Ammon's horn (tissue), 1 donor: ENCODE measurements around the gene ADAMTS12.

Experiments used
- DNase-seq: peaks from one replicate; pipeline ENCODE4 v3.0.0-alpha.2; 2016; ENCODE audit warnings: low spot score

Gene ADAMTS12

GRCh38 chr5:33800241-33800950 is 91.4 kb downstream of the ADAMTS12 start:
- DNase-seq, result no peak

GRCh38 chr5:33795496-33795895 is 96.3 kb downstream of the ADAMTS12 start:
- no peak for DNase-seq

DNA sequence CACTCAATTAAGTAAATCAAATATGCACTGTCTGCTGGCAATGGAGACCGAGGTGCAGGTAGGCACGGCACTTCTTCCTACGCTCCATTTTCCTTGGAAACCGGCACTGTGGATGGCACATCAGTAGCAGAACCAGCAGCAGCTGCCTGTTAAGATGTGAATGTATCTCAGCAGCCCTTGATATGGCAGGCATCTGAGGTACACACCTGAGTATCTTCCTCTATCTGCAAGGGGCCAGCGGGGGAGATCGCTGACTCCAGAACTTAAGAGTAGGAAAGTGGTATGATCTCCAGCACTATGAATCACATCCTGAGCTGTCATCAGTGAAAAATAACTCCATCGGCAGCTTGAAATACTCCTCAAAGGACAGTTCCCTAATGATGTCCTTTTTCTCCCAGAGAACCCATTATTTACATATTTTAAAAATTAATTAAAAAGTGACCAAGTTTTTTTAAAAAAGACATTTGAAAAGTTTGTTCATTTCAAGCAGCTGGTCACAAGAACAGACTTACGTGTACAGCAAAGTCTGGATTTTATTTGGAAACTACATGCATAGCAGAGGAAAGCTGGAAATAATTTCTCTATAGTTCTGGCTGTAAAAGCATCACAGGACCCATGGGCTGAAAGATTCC is 97.1 kb downstream of the ADAMTS12 start:
- no peak for DNase-seq

- DNase-seq, result no peak
Observed at GRCh38 chr5:33793836-33794549, 97.8 kb downstream of the ADAMTS12 start.

DNA sequence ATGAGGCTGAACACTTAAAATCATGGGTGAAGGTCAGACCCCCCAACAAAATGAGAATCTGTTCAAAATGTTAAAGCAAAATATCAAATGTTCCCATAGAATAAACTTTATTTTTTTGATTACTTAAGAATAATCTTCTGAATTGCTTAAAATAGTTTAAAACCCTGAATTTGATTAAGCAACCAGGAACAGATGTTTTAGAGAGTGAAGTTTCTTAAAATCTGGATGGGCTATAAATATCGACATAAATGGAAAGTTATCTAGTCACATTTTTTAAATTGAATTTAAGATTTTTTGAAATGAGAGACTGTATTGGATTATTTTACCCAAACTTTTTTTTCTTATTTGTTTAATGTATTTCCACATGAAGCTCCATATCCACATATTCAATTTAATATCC is 98.5 kb downstream of the ADAMTS12 start:
- DNase-seq, result no peak

DNA sequence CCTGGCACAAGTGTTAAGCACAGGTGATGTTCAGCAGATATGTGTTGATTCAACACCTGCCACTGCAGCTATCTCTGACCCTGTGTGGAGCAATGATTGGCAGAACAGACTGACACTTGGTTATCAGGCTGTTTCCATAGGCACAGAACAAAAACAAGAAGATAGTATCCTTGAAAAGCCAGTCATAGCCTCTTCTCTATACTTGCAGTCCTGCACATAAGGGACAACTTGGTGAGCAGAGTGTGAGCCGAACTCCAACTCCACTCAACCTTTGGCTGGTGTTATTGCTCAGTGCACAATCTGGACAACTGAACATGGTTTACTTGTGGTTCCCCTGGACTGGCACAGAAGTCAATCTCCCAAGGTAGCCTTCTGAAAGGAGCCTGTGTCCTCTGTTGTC is 99.2 kb downstream of the ADAMTS12 start:
- no peak for DNase-seq

- no peak for DNase-seq
Observed at GRCh38 chr5:33789567-33789957, 102.2 kb downstream of the ADAMTS12 start.

- no peak for DNase-seq
Observed at GRCh38 chr5:33788922-33789566, 102.7 kb downstream of the ADAMTS12 start.

GRCh38 chr5:33785571-33785970 is 106.2 kb downstream of the ADAMTS12 start:
- DNase-seq, result no peak

GRCh38 chr5:33781286-33781685 is 110.5 kb downstream of the ADAMTS12 start:
- no peak for DNase-seq

DNA sequence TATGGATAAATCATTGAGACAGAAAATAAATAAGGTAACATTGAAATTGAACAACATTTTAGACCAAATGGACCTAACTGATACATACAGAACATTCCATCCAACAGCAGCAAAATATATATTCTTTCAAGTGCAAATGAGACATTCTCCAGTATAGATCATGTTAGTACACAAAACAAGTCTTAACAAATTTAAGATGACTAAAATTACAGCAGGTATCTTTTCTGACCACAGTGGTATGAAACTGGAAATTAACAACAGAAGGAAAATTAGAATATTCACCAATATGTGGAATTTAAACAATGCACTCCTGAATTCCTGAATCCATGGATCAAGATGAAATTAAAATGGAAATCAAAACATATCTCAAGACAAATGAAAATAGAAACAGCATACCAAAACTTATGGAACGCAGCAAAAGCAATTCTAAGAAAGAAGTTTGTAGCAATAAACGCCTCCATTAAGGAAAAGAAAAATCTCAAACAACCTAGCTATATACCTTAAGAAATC is 115.6 kb downstream of the ADAMTS12 start:
- DNase-seq, result no peak

DNA sequence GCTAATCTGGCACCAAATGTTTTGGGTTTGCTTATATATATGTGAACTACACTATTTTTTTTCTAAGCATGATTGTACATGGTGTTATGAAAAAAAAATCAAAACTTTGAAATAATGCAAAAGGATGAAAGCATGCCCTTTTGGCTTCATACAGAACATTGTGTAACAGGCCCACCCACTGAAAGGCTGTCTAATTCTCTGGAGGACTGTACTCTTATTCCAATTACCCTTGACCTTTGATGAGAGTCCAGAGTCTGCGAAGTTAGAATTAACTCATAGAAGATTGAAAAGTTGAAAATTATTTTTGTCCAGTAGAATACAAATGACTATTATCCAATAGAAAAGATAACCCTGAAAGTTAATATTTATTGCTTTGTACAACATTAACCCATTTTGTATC is 117.4 kb downstream of the ADAMTS12 start:
- DNase-seq, result no peak

- no peak for DNase-seq
Observed at GRCh38 chr5:33772380-33772897, 119.4 kb downstream of the ADAMTS12 start.

DNA sequence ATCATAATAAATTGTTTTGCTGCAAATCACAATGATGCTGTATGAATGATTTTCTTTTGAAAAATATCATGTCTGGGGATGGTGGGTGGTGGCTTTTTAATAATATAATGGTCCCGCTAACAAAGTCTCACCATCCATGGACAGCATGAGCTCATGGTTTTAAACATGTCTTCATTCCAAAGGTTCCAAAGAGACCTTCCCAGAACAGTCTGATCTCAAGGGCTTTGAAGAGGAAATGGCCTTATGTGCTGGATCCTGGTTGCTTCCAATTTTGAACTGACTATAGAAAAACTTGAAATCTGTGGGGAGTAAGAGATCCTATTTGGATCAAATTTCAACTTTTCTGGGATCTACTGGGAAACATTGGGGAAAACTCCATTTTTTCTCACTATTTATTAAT is 121.8 kb downstream of the ADAMTS12 start:
- no peak for DNase-seq

DNA sequence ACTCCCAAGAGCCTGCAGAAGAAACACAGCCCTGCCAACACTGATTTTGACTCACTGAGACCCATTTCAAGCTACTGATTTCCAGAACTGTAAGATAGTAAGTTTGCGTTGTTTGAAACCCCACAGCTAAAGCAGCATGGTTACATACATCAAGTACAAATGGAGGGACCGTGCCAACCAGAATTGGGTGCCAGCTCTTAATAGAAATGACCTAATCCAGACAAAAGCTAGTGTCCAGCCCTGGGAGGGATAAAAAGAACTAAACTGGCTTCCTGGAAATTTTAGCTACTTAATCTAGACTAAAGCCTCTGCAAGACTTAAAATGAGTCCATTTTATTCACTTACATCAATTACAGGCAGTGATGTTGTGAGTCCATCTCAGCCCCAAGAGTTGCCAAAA is 122.6 kb downstream of the ADAMTS12 start:
- no peak for DNase-seq

DNA sequence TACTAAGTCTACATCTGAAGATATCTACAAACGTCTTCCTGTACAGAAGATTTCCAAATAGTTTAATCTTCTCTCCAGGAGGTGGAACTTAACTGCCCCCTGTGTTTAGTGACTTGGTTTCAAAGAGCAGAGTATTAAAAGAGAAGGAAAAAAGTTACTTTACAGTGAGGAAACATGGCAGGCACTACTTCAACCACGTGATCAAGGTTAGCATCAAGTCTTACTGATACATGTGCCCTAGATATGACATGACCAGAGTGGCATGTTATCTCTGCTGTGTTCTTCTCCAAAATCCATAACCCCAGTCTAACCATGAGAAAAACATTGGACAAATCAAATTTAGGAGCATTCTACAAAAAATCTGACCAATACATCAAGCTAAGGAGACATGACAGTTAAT is 125.8 kb downstream of the ADAMTS12 start:
- DNase-seq, result no peak

- DNase-seq, result no peak
Observed at GRCh38 chr5:33764786-33765185, 127.0 kb downstream of the ADAMTS12 start.

DNA sequence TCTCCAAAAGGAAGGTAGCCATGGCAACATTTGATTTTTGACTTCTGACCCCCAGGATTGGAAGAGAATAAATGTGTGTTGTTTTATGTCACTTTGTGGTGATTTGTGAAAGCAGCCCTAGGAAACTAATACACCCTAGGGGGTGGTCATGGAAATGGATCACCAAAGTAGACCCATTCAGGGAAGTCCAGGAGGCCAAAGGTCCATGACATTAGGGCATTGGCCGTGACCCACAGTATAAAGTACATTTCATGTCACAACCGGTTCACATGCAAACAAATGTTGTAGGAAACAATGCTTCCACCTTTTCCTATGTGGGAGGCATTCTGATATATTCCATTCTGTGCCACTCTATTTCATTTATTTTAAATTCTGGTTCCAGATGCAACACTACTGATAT is 128.4 kb downstream of the ADAMTS12 start:
- DNase-seq, result no peak

GRCh38 chr5:33762859-33763258 is 128.9 kb downstream of the ADAMTS12 start:
- DNase-seq, result no peak

DNA sequence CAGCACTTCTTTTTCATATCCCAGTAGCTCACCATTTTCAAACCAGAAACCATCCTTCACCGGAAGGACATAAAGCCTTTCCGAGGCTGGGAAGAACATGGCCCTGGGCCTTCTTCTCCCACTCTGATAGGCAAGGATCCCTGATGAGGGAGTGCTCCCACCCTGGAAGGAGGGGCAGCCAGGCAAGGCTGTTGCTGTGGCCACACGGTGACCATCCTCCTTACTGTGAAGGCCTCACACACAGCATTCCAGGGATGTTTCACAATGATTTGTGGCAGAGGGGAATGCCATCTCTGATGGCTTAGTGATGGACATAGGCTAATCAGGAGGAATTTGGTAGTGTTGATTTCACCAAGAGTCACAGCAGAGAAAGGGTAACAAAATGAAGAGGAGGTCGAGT is 130.7 kb downstream of the ADAMTS12 start:
- no peak for DNase-seq

GRCh38 chr5:33758737-33759136 is 133.1 kb downstream of the ADAMTS12 start:
- no peak for DNase-seq

GRCh38 chr5:33756491-33756890 is 135.3 kb downstream of the ADAMTS12 start:
- DNase-seq, result no peak
